ENCODE results near the gene LAMA3. TPM values are rescaled to one million over a fixed set of nuclear protein-coding genes. Genes with fewer than 3 reads are reported as not detected.

Gene LAMA3, protein sequence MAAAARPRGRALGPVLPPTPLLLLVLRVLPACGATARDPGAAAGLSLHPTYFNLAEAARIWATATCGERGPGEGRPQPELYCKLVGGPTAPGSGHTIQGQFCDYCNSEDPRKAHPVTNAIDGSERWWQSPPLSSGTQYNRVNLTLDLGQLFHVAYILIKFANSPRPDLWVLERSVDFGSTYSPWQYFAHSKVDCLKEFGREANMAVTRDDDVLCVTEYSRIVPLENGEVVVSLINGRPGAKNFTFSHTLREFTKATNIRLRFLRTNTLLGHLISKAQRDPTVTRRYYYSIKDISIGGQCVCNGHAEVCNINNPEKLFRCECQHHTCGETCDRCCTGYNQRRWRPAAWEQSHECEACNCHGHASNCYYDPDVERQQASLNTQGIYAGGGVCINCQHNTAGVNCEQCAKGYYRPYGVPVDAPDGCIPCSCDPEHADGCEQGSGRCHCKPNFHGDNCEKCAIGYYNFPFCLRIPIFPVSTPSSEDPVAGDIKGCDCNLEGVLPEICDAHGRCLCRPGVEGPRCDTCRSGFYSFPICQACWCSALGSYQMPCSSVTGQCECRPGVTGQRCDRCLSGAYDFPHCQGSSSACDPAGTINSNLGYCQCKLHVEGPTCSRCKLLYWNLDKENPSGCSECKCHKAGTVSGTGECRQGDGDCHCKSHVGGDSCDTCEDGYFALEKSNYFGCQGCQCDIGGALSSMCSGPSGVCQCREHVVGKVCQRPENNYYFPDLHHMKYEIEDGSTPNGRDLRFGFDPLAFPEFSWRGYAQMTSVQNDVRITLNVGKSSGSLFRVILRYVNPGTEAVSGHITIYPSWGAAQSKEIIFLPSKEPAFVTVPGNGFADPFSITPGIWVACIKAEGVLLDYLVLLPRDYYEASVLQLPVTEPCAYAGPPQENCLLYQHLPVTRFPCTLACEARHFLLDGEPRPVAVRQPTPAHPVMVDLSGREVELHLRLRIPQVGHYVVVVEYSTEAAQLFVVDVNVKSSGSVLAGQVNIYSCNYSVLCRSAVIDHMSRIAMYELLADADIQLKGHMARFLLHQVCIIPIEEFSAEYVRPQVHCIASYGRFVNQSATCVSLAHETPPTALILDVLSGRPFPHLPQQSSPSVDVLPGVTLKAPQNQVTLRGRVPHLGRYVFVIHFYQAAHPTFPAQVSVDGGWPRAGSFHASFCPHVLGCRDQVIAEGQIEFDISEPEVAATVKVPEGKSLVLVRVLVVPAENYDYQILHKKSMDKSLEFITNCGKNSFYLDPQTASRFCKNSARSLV (N-terminal part only)
- total RNA-seq, result 25.5 TPM

DNA sequence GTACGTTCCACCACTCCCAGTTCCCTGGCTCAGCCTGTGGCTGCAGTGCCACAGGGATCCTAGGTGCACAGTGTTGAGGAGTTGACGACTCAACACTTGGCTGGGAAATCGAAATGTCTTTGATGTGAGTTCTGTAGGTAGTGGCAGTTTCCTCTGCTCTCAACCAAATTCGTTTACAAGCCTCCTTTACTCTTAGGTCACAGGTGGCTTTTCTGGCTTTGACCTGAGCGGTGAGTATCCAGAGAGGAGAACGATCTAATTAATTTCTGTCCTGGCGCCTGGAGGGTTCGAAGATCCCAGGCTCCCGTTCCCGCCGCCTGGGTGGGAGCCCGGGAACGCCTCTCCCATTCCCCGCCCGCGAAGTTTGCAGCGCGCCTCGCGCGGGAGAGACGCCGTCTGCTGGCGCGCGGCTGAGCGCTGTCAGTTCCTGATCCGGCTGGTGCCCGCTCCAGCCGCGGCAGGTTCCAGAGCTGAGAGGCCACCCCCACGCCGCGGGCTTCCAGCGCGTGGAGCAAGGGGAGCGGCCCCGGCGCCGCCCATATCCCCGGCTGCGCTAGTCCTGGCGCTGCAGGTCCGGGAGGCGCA, at the start of gene LAMA3:
LAMA3 (plus strand) TSS at position 423 of the 585 bp plus-strand sequence. CDS start 231 bp downstream, outside the sequence.
- peak; percentile 38 for DNase-seq (ENCODE audit: low spot score)

- DNase-seq (ENCODE audit: low spot score), result no peak
Observed at GRCh38 chr18:23640052-23640451, 49.2 kb upstream of the LAMA3 start.

DNA sequence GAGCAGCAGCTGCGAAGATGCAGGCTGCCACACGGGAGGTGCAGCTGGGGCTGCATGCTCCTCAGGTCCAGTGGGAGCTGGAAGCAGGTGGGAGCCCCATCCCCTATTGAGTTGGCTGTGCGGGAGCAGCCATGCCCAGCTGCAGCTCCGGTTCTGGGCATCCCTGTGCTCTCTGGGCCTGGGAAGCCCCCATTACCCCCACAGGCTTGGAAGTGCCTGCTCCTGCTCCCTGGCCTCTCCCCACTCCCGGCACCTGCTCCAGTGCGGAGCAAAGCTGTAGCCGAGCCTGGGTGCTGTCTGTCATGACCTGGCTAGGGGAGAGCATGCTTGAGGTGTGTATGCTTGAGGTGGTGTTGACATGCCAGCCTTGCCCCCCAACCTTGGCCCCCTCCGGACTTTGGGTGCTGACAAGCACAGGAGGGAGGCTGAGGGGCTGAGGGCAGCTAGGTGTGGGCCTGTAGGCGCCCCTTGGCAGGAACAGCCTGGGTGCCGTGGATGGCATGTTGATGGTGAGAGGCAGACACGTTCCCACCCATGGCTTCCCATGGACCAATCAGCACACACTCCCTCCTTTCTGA, 48.0 kb upstream of the LAMA3 start:
- no peak for DNase-seq (ENCODE audit: low spot score)

DNA sequence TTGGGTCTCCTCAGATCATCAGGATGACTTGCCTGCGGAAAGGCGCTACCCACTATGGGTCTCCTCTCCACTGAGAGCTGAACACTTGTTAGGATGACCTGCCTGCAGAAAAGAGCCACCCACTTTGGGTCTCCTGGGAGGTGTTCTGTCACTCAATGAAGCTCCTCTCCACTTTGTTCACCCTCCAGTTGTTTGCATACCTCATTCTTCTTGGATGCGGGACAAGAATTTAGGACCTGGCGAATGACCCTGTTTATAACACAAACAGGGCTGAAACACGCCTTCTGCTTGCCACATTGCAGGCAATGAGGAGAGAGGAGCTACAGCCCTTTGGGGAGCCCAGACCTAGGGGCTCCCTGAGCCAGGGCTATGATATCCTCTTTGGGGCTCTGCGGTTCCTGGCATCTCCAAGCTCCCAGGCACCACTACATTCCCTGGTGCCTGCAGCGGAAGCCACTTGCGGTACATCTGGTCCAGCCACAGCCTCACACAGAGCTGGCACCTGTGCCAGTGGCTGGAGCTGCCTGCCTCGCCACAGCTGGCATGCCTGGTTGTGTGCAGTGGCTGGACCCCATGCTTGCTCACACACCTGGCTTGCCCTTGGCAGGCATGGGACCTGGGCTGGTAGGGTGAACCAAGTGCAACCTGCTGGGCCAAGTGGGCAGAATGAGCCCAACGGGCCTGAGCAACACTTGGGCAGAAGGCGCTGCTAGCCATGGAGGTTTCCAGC, 47.2 kb upstream of the LAMA3 start:
- DNase-seq (ENCODE audit: low spot score), result no peak

DNA sequence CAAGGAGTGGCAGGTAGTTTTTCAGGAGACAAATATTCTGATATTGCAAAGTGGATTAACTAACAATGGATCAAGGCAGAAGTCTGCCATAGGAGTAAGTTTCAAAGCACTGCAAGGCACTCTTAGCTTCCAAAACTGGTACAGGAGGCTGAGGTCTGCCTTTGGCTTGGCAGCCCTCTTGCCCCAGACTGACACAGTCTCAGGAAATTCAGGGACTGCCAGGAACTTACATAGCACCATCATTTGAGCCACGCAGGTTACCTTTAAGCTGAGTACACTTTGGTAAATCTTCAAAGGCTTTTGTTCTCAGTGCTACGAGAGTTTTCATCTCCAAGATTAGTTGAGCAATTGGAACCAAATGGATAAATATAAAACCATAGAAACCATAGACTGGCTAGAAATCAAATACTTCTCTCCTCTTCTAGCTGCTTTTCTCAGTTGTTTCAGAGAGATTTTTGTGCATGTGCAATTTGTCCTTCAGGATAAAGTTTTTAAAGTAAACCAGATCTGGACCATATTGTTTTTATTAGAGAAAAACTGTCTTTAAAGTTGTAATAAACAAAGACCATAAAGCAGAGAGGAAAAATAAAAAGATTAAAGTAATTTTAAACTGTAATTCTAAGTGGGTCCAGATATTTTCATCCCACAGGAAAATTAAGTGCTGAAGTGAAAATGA, 45.3 kb upstream of the LAMA3 start:
- DNase-seq (ENCODE audit: low spot score), result no peak

DNA sequence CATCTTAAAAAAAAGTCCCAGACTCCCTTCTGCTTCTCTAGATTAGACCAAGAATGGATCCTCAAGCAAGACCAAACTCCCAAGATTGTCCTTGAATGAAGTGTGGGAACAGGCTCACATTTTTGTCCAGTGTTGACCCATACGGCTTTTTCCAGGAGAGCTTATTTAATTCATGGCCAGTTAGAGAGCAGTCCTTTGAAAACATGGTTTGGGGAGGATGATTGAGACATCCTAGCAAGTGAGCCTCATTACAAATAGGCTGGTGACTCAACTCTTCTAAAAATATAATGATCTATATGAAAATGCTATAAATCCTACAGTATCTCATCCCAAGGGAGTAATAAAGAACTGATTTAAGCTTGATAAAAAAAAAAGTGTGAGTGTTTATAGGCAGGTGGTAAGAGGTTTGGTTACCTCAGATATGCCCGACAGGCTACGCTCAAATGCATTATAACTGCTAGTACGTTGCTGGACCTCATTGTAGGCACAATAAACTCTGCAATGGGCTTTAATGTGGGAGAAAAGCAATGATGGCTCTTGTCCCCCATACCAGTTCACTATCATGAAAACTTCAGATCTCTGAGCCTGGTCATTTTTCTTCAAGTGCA, 43.6 kb upstream of the LAMA3 start:
- DNase-seq (ENCODE audit: low spot score), result no peak

DNA sequence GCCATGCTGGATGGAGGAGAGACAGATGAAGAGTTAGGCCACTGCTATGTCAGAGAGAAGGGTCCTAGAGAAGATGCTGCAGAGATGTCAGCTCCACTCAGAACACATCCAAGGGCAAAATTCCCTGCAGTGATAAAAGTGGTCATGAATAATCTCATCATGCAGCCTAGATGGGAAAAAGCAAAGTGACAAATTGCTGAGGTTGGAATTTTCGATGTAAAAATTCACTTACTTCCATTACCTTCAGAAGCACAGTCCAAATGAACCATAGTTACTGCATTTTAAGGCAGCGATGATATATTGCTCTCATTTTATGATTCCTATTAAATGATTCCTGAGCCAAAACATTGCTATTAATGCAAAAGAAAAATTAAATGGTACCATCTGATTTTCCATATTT, 43.0 kb upstream of the LAMA3 start:
- DNase-seq (ENCODE audit: low spot score), result no peak

GRCh38 chr18:23648456-23648855, 40.8 kb upstream of the LAMA3 start:
- DNase-seq (ENCODE audit: low spot score), result no peak

- DNase-seq (ENCODE audit: low spot score), result no peak
Observed at GRCh38 chr18:23648940-23649607, 40.2 kb upstream of the LAMA3 start.

DNA sequence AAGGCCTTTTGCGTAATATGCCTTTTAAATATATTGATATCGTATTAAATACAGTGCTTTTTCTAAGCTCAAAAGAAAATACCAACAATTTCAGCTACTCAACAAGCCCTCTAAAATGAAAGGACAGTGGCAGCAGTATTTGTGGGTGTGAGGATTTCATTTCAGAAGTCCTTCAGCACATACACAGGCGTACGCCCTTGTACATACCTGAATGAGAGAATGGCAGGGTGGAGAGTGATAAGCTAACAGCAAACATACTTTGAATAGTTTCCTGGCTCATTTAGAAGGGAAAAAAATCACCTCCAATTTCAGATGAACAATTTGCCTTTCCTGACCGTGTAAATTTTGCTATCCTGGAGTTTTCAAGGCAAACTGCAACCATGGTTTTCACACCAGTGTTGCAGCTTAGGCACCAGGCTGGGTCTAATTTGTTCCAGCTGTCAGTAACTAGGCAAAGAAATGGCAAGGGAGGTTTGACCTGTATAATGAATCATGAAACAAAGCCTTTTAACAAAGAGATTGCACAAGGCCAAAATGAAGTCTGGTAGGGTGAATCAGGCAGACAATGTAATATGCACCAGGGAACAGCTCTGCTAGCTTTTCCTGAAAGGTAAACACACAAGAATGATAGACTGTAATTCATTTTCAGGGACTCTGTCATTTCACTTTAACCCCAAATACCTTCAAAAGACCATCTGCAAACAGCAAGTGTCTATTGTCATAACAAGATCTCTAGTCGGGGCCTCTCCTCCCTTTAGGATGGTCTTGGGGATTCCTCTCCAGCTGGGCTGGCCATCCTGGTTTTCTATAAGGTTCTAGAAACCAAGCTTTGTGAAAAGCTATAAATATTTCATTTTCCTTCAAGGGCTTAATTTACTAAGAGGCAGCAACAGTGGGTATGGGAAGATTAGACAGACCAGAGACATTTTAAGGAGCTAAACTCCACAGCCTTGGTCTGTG, 38.0 kb upstream of the LAMA3 start:
- DNase-seq (ENCODE audit: low spot score), result no peak

DNA sequence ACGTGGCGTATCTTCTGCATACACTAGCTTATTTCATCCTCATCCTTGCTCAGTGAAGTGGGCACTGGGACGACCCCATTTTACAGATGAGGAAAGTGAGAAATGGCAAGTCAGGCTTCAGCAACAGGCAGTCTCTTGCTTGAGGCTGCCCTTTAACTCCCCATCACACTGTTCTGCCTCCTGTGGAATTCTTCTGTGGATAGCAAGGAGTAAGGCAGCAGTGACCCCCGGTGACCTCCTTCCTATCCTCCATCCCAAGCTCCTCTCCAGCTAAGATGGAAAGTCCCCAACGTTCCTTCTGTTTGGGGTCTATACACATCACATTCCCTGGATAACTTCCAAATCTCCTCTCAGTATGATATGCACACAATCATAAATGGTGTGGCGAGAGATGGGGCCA, 37.0 kb upstream of the LAMA3 start:
- DNase-seq (ENCODE audit: low spot score), result no peak

- no peak for DNase-seq (ENCODE audit: low spot score)
Observed at GRCh38 chr18:23658285-23658684, 31.0 kb upstream of the LAMA3 start.

DNA sequence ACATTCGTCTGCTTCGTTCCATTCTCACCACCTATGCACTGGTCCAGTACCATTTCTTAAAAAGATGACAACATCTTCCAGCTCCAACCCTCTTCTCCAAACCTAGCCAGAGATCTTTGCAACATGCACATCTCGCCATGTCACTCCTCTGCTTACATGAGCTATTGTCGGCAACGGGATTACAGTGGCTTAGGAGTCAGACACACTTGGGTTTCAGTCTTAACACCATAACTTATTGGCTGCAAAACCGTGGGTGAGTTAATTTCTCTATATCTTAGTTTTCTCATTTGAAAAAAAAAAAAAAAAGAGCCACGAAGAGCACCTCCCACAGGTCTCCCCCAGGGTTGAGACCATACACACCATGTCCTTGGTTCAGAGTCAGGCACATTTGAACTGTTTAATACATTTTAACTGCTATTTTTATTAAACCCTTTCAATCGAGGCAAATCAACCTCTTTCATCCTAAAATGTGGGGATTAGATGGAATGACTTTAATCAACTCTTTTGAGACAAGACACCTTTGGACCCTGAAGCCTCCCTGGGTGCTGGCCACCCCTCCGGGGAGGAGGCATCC, 27.4 kb upstream of the LAMA3 start:
- no peak for DNase-seq (ENCODE audit: low spot score)

GRCh38 chr18:23662309-23663263, 26.7 kb upstream of the LAMA3 start, which contains the start of gene ANKRD29:
TSS of gene ANKRD29 (minus strand) at chr18:23662911. CDS start at chr18:23662730, 181 bp downstream.
- no peak for DNase-seq (ENCODE audit: low spot score)

- DNase-seq (ENCODE audit: low spot score), result no peak
Observed at GRCh38 chr18:23664674-23665073, 24.6 kb upstream of the LAMA3 start.

DNA sequence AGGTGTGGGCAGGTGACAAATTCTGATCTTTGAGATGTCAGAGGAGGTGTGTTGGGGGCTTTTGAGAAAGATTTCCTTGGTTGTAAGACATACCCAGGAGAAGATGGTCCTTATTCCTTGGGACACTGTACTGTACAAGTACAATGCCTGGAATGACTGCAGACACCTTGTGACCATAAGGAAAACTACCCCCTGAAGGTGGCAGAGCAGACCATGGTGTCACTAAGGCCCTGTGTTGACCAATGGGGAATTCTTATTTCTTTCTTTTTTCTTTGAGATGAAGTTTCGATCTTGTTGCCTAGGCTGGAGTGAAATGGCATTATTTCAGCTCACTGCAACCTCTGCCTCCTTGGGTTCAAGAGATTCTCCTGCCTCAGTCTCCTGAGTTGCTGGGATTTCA, 22.1 kb upstream of the LAMA3 start:
- no peak for DNase-seq (ENCODE audit: low spot score)
